Stimulated activated CD4-positive, alpha-beta T cell treated with anti-CD3 and anti-CD28 coated beads, Interleukin-12 subunit alpha, Interleukin-12 subunit beta, amount 100 ng/mL, for 4 hours (primary cell): Measurements from ENCODE around the gene TMEM270.
"Not testable (repeated sequence)": the region's sequence is repeated elsewhere in the genome, so short reads cannot be mapped to it uniquely, and the experiment has no call there.

Source experiments
- DNase-seq: peaks from one replicate; pipeline ENCODE4 v3.0.0-alpha.2; 2020

TMEM270 gene, protein sequence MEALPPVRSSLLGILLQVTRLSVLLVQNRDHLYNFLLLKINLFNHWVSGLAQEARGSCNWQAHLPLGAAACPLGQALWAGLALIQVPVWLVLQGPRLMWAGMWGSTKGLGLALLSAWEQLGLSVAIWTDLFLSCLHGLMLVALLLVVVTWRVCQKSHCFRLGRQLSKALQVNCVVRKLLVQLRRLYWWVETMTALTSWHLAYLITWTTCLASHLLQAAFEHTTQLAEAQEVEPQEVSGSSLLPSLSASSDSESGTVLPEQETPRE

GRCh38 chr7:73860859-73861258, at the start of gene TMEM270:
Gene TMEM270, plus strand, starts transcription at chr7:73861159. Its CDS starts 36 bp downstream, at chr7:73861195.
- DNase-seq, result no peak

- DNase-seq, result peak; percentile 56
These were observed 49.2 kb upstream of the TMEM270 start for GRCh38 chr7:73811760-73812168.

GRCh38 chr7:73812996-73813395, 48.0 kb upstream of the TMEM270 start:
- no peak for DNase-seq

DNA sequence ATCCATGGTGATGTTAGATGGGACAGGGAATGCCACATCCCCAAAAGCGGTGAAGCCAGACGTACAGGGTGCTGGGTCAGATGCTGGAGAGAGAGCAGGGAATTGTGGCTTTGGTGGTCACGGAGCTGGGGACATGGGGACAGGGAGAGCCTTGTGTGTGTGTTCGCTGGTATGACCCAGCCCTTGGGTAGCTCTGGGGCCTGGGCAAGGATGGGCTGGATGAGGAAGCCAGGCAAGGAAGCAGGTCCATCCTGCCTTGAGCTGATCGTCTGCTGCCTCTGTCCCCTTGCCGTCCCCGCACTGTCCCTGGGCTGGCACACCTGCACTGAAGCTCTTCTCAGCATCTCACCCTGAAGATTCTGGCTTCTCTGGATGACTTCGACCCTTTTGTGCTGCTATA, 45.5 kb upstream of the TMEM270 start:
- no peak for DNase-seq

DNA sequence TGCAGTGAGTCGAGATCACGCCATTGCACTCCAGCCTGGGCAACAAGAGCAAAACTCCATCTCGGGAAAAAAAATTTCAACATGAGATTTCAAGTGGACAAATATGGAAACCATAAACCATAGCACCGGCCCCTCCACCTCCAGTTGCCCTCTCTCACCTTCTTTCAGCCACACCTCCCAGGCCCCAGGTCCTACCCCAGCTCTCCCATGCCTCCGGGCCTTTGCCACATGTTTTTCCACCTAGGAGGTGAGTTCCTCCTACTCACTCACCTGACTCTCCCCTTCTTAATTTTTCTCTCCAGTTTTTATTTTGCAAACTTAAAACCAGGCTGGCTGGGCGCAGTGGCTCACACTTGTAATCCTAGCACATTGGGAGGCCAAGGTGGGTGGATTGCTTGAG, 43.8 kb upstream of the TMEM270 start:
- DNase-seq, result no peak

DNA sequence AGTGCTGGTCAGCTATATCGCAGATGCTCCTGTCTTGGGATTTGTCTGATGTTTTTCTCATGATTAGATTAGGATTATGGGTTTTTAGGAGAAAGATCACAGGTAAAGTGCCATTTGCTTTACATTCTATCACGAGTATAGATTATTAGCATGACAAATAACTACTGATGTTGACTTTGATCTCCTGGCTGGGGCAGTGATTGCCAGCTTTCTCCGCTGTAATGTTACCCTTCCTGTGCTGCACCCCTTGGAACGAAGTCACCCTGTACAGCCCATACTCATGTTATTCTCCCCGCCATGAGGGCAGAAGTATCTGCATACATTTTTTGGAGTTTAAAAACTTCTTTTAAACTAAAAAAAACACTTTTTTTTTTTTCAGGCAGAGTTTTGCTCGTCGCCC, 40.9 kb upstream of the TMEM270 start:
- DNase-seq, result no peak

- DNase-seq, result not testable (repeated sequence)
These were observed 39.2 kb upstream of the TMEM270 start for GRCh38 chr7:73821597-73822285.

DNA sequence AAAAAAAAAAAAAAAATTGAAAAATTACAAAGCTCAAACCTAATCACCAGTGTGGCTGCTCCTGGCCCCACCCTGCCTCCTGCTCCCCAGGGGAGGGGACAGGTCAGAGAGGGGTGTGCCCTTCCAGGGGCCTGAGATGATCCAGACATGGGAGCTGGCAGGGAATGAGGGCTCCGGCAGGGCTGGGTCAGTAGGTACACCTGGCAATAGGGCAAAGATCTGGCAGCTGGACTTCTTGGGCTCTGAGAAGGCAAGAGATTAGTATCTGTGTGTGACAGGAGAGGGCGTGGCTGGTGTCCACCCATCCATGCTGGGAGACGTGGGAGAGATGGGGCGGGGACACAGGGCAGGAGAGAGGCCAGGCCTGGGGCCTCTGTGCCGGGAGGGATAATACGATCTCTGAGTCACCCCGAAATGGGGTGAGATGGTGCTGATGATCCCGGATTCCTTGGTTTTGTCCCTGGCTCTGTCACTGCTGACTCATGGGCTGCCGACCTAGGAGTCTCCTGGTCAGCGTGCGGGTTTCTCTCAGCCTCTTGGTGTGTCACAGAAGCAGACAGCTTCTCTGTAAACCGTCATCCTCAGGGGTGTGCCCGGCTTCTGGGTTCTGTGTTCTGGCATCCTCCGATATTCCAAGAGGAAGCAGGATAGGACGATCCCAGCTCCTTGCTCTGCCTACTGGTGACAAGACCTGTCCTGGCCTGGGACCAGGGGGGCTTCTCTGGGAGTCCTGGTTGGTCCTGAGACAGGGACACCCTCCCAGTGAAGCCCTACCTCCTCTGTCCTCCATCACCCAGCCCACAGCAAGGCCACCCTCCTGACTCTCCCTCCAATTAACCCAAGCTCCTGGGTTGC, 38.4 kb upstream of the TMEM270 start:
- no peak for DNase-seq

DNA sequence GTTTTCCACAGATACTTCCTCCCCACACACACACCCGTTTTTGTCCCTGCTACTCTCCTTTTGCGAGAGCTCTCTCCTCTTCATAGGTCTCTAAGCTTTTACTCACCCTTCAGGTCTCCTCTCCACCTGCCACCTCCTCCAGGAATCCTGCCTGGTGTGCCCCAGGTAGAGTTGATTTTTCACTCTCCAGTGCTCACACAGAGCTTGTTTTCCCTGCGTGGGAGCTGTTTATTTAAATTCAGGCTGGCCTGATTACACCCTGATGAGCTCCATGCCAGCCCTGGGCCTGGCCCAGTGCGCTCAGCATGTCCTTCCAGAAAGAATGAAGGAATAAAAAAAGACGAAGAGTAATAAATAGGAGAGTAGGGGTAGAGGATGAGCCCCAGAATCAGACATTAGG, 37.7 kb upstream of the TMEM270 start:
- no peak for DNase-seq

- DNase-seq, result no peak
These were observed 36.9 kb upstream of the TMEM270 start for GRCh38 chr7:73823873-73824592.

DNA sequence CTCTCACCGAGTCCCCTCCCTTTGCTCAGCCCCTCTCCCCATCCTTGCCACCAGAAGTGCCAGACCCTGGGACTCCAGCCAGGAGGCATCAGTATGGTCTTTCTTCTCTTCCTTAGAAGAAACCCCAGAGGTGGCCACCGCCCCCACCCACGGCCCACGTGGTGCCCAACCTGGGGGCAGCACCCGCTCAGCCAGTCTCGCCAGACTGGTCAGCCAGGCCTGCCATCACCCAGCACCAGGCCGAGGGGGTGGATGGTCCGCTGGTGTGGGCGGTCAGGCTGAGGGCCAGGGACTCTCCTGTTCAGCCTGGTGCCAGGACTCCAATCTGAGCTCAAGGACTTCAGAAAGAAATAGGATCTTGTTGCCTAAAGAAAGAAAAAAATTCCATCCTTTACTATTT, 36.0 kb upstream of the TMEM270 start:
- no peak for DNase-seq

DNA sequence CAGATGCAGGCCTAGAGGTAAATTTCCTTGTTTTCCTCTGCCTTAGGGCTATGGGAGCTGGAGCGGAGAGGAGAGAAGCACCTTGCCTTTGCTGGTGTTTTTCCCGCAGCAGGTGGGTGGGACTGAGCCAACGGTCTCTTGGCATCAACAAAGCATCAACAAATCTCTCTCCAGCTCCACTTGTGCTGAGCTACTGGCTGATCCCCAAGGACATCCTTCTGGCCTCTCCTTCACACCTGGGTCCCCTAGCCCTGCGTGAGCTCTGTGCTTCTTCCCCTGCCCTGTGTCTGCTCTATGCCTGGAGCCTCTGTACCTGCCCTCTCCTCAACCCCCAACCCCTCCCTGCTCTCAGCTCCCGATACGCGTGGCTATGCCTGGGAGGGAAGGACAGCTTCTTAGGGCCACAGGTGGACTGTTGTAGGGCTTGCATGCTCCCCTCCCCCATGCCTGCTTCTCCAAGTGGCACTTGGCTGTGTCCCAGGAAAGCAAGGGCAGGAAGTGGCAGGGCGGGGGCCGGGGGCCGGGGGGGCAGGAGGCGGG, 33.3 kb upstream of the TMEM270 start:
- no peak for DNase-seq

- no peak for DNase-seq
These were observed 32.7 kb upstream of the TMEM270 start for GRCh38 chr7:73828107-73828803.

- DNase-seq, result no peak
These were observed 32.0 kb upstream of the TMEM270 start for GRCh38 chr7:73828972-73829371.

- DNase-seq, result no peak
These were observed 31.5 kb upstream of the TMEM270 start for GRCh38 chr7:73829505-73829904.

- DNase-seq, result no peak
These were observed 30.9 kb upstream of the TMEM270 start for GRCh38 chr7:73829921-73830680.

DNA sequence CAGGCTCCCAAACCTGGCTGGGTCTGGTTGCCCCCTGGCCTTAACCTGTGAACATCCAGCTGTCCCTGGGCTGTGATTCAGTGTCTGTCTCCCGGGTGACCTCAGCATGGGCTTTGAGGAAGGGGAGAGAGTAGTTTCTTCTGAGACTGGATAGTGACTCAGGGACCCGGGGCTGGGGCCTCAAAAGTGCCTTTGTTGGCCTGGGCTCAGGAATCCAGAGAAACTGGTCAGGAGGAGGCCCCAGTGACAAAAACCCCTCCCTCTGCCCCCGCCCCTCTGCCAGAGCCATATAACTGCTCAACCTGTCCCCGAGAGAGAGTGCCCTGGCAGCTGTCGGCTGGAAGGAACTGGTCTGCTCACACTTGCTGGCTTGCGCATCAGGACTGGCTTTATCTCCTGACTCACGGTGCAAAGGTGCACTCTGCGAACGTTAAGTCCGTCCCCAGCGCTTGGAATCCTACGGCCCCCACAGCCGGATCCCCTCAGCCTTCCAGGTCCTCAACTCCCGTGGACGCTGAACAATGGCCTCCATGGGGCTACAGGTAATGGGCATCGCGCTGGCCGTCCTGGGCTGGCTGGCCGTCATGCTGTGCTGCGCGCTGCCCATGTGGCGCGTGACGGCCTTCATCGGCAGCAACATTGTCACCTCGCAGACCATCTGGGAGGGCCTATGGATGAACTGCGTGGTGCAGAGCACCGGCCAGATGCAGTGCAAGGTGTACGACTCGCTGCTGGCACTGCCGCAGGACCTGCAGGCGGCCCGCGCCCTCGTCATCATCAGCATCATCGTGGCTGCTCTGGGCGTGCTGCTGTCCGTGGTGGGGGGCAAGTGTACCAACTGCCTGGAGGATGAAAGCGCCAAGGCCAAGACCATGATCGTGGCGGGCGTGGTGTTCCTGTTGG, 30.0 kb upstream of the TMEM270 start, which contains the start of gene CLDN4:
Gene CLDN4, plus strand, starts transcription at position 316 of the 903 bp plus-strand sequence. Its CDS starts 206 bp downstream, at position 522.
- DNase-seq, result no peak

DNA sequence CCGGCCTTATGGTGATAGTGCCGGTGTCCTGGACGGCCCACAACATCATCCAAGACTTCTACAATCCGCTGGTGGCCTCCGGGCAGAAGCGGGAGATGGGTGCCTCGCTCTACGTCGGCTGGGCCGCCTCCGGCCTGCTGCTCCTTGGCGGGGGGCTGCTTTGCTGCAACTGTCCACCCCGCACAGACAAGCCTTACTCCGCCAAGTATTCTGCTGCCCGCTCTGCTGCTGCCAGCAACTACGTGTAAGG, 29.4 kb upstream of the TMEM270 start:
- no peak for DNase-seq

- DNase-seq, result no peak
These were observed 28.9 kb upstream of the TMEM270 start for GRCh38 chr7:73831834-73832651.
